Activated CD4-positive, alpha-beta T cell treated with anti-CD3 and anti-CD28 coated beads, Interleukin-2, Interleukin-6, amounts not matched to agents 100 ng/mL and 50 ng/mL, durations not matched to agents 16 hours and 8 hours (primary cell): ENCODE results near the gene COX14.

Experiments used
- DNase-seq: peaks from one replicate; pipeline ENCODE4 v3.0.0-alpha.2; 2020

The COX14 gene

GRCh38 chr12:50085615-50086072 is 26.4 kb upstream of the COX14 start:
- DNase-seq, result no peak

- no peak for DNase-seq
Measured at GRCh38 chr12:50086148-50086547, 25.9 kb upstream of the COX14 start.

GRCh38 chr12:50087151-50087550 is 24.9 kb upstream of the COX14 start:
- no peak for DNase-seq

GRCh38 chr12:50087995-50088394 is 24.0 kb upstream of the COX14 start:
- peak; percentile 23 for DNase-seq

GRCh38 chr12:50088577-50089335 is 23.3 kb upstream of the COX14 start:
- peak; percentile 77 for DNase-seq

GRCh38 chr12:50089730-50090129 is 22.3 kb upstream of the COX14 start:
- no peak for DNase-seq

GRCh38 chr12:50090391-50090790 is 21.6 kb upstream of the COX14 start:
- DNase-seq, result no peak

- DNase-seq, result no peak
Measured at GRCh38 chr12:50097952-50098351, 14.1 kb upstream of the COX14 start.

- DNase-seq, result no peak
Measured at GRCh38 chr12:50099302-50100008, 12.6 kb upstream of the COX14 start.

GRCh38 chr12:50100561-50100960 is 11.5 kb upstream of the COX14 start:
- DNase-seq, result no peak

- no peak for DNase-seq
Measured at GRCh38 chr12:50101663-50102062, 10.4 kb upstream of the COX14 start.

GRCh38 chr12:50102131-50102531 is 9.9 kb upstream of the COX14 start:
- DNase-seq, result no peak

GRCh38 chr12:50102646-50103309 is 9.3 kb upstream of the COX14 start:
- DNase-seq, result no peak

GRCh38 chr12:50103351-50103750 is 8.7 kb upstream of the COX14 start:
- DNase-seq, result no peak

GRCh38 chr12:50103767-50104321 is 8.2 kb upstream of the COX14 start, which contains the start of gene GPD1:
Gene GPD1, plus strand, starts transcription at chr12:50104008. Its CDS starts 43 bp downstream, at chr12:50104051.
- DNase-seq, result no peak

GRCh38 chr12:50104417-50105366 is 7.3 kb upstream of the COX14 start:
- no peak for DNase-seq

GRCh38 chr12:50105913-50106450 is 6.1 kb upstream of the COX14 start:
- no peak for DNase-seq

- DNase-seq, result no peak
Measured at GRCh38 chr12:50106907-50107306, 5.1 kb upstream of the COX14 start.

- no peak for DNase-seq
Measured at GRCh38 chr12:50107416-50108268, 4.4 kb upstream of the COX14 start.

GRCh38 chr12:50109319-50109718 is 2.7 kb upstream of the COX14 start:
- no peak for DNase-seq
